ENCODE results near the gene MYO15A.
A peak's percentile ranks its signal among the peaks of the same experiment; 100 is the strongest.

Gene MYO15A

DNA sequence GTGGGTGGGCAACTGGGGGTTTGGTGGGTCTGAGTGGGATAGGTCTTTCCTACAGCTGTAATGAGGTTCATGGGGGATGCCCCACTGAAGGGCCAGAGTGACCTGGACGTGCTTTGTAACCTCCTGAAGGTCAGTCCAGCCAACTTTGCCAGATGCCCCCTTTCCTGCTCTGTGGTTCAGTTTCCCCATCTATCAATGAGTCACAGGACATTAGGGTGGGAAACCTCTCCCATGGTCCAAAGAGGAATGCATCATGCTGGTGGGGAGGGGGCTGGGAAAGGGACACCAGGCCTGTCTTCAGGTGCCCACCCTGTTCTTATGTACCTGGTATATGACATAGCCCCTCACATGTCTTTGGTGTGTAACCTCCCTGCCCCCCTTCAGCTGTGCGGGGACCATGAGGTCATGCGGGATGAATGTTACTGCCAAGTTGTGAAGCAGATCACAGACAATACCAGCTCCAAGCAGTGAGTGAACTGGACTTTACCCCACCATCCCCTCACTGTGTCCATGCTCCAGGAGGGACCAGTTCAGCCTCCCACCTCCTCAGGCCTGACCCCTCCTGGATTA lies 51.1 kb downstream of the MYO15A start:
- DNase-seq: no peak

DNA sequence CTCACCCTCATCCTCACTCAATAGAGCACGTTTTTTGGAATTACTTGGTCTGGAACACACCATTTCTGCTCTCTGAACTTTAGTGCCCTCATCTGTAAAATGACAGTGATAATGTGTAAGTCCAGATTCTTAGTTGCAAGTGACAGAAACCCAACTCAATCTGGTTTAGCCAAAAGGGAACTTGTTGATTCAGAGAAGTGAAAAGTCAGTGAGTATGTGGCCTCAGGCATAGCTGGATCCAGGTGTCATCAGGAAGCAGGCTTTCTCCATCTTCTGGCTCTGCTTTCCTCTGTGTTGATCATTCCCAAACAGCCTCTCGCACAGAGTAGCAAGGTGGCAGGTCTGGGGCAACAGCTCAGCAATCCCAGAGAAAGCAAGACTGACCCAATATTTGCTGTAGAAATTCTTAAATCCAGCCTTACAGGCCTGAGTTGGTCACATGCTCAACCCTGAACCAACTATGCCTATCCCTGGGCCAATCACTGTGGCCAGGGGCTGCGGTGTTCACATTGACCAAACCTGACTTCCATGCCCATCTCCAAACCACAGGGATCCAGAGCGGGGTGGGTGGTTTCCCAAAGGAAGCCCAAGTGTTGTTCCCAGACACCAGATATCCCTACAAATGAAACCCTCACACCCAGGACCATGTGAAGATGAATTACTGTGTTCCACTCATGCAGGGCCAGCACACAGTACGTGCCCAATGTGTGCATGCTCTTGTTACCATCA lies 51.7 kb downstream of the MYO15A start:
- no peak for DNase-seq

DNA sequence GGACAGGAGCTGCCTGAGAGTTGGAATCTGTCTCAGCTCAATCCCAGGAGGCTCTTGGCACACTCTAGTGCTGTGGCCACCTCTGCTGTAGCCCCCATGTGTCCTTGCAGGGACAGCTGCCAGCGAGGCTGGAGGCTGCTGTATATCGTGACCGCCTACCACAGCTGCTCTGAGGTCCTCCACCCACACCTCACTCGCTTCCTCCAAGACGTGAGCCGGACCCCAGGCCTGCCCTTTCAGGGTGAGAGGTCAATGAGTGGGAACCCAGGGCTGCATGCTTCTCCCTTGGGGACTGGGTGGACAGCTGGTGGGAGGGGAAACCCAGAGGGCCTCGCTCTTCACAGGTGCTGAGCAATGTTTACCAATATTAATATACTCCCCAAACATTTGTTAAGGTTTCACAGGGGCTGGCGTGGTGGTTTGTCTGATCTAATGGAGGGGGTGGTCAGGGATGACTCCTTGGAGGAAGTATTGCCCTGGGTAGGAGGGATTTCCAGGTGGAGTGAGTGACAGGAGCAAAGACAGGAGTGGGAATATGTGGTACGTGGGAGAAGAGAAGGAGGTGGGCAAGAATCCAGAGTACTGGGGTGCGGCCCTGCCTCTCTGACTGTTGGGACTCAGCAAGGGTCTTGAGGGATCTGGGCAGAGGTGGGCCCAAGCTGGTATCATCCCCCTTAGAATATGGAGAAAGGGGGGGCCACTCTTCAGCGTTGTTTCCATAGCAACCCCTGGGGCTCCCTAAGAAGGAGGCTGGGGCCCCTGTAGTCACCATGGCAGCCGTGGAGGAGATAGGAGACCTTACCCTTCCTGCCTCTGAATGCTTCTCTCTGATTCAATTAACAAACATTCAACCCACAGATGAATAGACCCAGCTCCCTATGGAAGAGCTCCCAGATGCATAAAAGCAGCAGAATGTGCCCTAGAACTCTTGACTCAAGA lies 52.9 kb downstream of the MYO15A start:
- no peak for DNase-seq

DNA sequence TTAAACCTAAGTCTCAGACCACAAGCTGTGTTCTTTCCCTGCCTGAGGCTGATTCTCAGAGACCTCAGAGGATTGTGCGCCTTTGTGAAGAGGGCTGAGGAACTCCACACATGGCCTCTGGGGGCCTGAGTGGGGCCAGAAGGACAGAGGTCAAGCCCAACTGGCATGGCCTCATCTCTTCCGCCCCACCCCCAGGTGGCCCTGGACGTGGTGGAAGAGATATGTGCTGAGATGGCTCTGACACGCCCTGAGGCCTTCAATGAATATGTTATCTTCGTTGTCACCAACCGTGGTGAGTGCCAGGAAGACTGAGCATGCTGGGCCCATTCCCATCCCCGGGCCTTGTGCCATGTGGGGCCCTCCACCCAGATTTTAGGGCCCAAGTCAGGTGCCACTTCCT lies 55.0 kb downstream of the MYO15A start:
- no peak for DNase-seq

DNA sequence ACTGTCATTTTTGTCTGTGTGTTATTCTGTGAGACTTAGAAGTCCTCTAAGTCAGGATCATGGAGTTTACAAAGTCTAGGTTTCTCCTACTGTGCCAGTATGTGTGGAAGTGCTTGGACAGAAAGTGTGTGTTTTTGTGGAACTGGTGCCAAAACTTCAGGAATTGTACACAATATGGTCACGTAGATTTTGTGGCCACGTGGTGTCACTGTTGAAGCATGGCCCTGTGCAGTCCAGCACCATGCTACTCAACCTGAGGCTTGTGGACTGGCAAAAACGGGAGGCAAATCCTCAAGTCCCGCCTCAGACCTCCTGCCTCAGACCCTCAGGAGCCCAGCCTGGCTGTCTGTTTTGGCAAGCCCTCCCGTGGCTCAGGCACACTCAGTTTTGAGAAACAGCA lies 58.3 kb downstream of the MYO15A start:
- no peak for DNase-seq

DNA sequence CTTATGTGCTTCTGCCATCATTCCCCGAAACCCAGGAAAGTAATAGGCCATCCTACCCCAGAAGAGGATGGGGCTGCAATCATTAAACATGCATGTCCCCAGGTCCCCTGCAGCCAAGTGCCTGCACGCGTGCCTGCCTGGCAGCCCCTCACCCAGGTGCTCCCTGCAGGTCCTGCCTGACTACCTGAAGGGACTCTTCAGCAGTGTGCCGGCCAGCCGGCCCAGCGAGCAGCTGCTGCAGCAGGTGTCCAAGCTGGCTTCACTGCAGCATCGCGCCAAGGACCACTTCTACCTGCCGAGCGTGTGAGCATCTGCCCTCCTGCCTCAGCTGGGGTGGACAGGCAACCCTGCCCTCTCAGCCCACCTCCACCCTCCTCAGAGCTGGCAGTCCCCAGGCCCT lies 58.9 kb downstream of the MYO15A start:
- DNase-seq: no peak

DNA sequence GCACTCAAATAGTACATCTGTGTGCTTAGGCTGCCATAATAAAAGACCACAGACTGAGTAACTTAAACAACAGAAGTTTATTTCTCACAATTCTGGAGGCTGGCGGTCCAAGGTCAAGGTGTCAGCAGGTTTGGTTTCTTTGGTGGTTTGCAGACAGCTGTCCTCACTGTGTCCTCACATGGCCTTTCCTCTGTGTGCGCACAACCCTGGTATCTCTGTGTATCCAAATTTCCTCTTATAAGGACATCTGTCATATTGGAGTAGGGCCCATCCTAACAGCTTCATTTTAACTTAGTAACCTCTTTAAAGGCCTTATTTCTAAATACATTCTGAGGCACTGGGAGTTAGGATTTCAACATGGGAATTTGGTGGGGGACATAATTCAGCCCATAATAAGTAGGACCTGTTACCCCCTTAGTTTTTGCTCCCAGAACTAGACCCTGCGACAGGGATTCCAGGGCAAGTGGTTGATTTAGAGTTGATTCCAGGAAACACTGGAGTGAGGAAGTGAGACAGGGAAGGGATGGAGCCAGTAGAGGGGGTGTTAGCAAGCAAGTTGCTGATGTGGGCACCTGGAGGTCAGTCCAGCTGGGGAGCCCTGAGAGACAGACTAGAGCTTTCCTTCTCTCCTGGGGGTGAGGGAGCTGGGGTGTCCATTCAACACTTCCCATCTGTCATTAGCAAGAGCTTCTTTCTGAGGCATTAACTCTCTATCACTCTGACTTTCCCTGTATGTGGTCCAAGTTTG lies 64.1 kb downstream of the MYO15A start:
- no peak for DNase-seq

DNA sequence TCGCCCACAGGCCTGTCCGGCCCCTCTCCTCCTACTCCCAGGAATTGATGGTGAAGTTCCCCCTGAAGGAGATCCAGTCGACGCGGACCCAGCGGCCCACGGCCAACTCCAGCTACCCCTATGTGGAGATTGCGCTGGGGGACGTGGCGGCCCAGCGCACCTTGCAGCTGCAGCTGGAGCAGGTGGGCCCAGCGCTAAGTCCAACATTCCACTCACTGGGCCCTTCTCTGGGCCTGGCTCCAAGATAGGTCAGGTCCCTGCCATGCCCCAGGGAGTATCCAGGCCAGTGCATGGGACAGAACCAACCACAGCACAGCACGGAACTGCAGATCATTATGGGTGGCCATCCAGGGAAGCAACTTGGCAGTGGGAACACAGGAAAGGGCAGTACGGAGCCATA lies 65.2 kb downstream of the MYO15A start:
- no peak for DNase-seq

DNA sequence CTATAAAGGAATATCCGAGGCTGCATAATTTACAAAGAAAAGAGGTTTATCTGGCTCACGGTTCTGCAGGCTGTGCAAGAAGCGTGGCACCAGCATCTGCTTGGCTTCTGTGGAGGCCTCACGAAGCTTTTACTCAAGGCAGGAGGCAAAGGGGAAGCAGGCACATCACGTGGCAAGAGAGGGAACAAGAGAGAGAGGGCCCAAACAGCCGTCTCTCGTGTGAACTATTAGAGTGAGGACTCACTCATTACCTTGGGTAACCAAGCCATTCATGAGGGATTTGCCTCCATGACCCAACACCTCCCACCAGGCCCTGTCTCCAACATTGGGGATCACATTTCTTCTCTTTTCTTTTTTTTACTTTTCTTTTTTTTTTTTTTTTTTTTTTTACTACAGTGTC lies 67.6 kb downstream of the MYO15A start:
- DNase-seq: no peak

DNA sequence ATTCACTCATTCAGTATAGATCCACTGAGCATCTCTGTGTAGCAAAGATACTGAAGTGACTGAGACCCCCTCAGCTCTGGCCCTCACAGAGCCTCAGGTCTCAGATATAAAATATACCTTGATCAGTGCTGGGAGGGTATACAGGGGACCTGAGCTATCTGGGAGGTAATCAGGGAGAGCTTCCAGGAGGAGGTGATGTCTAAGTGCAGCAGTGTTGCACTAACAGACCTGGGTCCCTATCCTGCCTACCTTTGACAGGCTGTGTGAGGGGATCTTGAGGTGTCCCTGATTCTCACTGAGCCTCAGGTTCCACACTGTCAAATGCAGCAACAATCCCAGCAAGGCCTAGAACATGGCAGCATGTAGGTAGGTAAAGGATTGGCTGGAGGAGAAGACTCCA lies 68.6 kb downstream of the MYO15A start:
- no peak for DNase-seq

DNA sequence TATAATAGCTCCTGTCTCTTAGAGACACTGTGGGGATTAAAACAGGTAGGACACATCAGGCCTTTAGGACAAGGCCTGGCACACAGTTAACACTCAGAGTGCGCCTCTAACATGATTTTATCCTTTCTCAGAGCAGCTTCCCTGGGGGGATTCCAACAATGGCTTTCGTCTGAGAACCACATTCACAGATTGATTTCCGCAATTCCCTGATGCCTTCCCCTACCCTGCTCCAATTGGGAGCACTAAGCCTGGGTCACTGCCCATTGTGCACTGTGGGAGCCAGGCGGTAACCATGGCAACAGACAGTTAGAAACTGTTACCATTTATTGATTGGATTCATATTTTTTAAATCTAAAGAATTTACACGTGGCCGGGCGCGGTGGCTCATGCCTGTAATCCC lies 69.2 kb downstream of the MYO15A start:
- no peak for DNase-seq

DNA sequence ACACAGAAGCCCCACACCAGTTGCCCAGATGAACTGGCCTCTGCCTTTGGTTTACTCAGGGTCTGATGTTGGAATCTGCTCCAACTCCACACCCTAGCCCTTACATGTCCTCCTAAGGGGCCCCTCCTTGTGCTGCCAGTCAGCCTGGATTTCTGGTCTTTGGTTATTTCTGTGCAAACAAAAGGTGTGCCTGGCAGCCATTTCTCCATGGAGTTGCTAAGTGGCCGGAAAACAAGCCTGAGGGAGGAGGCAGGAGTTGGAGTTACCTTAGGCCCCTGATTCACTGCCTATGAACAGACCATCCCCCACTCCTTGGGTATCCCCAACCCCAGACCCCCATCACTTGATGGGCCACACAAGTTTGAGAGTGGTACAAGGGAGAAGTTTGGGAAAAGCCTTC lies 70.6 kb downstream of the MYO15A start:
- no peak for DNase-seq

DNA sequence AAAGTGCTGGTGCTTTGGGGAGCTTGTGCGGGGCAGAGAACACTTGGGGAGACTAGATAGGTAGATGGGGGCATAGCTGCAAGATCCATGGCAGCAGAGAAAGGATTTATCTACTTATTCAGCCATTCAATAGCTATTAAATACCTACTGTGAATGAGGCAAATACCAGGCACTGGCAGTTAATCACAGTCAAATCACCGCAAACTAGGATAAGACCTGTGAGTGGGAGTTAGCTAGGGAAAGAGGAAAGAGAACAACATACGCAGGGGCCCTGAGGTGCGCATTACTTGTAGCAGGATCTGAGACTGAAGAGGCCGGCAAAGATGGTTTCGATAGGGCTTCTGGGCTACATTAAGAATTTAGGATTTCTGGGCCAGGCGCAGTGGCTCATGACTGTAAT lies 71.2 kb downstream of the MYO15A start:
- DNase-seq: no peak

DNA sequence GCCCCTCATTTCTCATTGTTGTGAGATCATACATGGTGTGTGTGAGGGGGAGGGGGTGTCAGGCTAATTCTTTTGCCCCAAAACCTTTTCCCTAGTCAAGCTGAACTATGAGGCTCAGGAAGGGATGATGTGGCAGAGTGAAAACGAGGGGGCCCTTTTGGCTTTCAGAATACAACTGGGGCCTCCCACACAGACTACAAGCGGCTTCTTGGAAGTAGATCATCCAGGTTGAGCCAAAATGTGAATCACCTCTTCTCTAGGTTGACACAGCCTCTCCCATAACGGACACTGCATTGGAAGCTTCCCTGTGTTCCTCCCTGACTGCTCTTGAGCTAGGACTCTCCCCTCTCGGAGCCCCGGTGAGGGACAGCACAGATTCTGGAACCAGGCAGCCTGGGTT lies 72.8 kb downstream of the MYO15A start:
- DNase-seq: no peak

DNA sequence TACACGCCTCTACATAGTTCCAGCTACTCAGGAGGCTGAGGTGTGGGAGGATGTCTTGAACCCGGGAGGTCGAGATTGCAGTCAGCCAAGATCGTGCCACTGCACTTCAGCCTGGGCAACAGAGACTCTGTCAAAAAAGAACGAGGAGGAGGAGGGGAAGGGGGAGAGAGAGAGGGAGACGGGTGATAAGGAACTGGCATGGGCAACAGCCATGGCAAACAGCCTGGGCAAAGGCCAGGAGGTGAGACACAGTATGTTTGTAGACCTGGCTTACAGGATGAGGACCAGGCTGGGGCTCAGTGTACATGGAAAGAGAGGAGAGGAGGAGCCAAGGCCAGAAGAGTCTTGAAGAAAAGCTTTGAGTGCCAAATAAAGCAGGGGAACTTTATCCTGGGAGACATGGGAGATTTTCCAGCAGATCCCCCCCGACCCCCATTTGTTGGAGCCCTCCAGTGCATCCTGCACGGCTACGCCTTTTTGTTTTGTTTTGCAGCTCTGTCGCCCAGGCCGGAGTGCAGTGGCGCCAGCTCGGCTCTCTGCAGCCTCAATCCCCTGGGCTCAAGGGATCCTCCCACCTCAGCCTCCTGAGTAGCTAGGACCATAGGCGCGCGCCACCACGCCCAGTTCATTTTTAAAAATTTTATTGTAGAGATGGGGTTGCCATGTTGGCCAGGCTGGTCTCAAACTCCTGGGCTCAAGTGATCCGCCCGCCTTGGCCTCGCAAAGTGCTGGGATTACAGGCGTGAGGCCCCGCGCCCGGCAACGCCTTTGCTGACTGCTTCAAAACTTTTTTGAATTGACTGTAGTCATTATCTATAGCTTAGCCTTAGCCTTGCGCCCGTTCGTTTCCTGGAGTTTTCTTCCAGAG lies 73.8 kb downstream of the MYO15A start:
- DNase-seq: no peak

DNA sequence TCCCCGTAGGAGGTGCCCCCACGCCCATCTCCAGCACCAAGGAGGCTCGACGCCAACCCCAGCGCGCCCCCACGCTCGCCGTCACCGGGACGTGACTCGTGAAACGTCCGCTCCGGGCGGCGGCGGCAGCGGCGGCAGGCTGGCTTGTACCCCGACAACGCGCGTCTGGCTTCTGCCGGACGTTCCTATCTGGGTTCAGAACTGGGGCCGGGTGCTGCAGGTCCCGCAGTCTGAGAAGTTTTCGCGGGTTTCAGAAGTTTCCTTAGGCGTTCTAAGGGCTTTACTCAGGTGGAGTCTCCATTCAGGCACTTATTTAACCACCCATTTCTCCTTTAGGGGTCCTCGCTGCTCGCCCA lies 74.4 kb downstream of the MYO15A start:
- DNase-seq: no peak

DNA sequence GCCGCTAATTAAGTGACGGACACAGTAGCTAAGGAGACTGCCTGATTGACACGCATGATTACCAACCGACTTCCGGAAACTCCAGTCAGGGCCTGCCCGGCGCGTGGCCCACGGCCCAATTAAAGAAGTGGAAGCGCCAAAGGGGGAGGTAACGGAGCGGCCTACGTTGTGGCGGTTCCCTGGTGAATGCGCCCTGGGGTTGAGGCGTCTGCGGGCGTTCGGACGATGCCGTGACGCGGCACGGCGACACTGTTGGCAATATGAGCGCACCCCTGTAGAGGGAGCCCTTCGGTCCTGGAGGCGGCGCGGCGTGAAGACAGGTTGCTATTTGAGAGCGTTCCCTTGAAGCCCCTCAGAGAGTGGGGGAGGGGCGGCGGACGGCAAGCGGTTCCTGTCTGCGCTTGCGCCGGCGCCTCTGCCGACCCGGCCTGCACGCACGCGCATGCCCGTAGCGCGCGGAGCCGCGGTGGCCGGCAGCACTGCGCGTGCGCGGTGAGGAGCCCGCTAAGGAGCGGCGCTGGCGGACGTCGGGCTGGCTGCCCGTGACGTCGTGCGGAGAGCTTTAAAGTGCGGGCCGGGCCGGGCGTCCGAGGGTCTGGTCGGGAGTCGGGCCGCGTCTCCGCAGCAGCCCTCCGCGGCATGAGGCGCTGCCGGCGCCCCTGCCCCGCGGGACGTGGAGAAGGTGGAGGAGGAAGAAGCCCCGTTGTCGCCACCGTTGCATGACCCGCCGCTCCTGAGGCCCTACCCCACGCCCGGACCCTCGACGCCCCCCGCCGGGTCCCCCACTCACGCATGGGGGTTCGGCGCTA lies 75.0 kb downstream of the MYO15A start, which contains the start of gene ALKBH5:
ALKBH5 (plus strand) TSS at position 495 of the 809 bp plus-strand sequence. CDS start 416 bp downstream, outside the sequence.
- DNase-seq: peak; percentile 95

DNA sequence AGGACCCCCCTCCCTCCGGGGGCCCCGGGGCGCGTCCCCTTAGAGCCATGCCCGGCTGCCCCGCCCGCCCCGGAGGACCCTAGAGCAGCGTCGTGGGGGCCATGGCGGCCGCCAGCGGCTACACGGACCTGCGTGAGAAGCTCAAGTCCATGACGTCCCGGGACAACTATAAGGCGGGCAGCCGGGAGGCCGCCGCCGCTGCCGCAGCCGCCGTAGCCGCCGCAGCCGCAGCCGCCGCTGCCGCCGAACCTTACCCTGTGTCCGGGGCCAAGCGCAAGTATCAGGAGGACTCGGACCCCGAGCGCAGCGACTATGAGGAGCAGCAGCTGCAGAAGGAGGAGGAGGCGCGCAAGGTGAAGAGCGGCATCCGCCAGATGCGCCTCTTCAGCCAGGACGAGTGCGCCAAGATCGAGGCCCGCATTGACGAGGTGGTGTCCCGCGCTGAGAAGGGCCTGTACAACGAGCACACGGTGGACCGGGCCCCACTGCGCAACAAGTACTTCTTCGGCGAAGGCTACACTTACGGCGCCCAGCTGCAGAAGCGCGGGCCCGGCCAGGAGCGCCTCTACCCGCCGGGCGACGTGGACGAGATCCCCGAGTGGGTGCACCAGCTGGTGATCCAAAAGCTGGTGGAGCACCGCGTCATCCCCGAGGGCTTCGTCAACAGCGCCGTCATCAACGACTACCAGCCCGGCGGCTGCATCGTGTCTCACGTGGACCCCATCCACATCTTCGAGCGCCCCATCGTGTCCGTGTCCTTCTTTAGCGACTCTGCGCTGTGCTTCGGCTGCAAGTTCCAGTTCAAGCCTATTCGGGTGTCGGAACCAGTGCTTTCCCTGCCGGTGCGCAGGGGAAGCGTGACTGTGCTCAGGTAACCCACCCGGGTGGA lies 75.8 kb downstream of the MYO15A start:
- no peak for DNase-seq

DNA sequence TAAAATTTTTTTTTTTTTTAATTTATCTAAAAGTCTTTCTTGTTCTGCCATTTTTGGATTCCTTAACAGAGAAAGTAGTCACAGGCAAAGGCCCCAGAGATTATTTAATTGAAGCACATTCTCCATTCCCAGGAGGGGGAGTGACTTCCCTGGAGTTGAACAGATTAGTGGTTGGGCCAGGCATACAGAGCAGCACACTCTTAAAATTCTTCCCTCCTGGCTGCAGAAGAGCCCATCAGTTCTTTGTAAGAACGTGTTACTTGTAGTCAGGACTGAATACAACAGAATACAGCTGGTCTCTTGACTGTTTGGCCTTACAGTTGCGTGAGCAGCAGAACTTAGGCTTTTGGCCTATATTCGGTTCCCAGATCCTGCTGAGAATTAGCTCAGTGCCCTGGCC lies 76.8 kb downstream of the MYO15A start:
- no peak for DNase-seq
